Activated CD8-positive, alpha-beta memory T cell treated with anti-CD3 and anti-CD28 coated beads, Interleukin-2, amount 50 U/mL, for 1 hour (primary cell): ENCODE results near the gene PPP4C.
"Not testable (repeated sequence)": the region's sequence is repeated elsewhere in the genome, so short reads cannot be mapped to it uniquely, and the experiment has no call there.

Source experiments
- DNase-seq: peaks from one replicate; pipeline ENCODE4 v3.0.0-alpha.2; 2020; ENCODE audit errors: extremely low read depth

The PPP4C gene

DNA sequence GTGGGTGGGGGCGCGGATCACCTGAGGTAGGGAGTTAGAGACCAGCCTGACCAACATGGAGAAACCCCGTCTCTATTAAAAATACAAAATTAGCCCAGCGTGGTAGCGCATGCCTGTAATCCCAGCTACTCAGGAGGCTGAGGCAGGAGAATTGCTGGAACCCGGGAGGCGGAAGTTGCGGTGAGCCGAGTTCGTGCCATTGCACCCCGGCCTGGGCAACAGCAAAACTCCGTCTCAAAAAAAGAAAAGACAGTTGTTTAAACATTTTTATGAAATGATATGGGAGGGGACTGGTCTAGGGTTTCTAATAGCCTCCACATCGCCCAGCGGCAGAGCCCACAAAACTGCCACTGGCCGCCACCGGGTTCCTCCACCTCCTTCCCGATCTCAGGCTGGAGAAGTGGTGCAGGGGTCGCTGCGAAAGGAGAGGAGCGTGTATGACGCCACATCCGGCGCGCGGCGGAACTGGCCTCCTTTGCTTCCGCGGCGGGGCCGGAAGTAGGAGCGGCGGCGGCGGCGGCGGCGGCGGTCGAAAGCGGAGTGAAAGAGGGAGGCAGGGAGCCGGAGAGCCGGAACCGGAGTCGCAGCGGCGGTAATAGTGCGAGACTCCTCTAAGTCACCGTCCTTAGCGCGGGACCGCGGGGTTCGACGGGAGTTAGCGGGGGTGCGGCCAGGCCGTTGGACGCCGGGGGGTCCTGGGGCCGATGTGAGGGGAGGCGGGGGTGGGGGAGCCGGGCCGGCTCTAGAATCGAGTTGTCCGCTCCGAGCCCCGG is at the start of gene PPP4C:
Gene PPP4C, plus strand, starts transcription at position 492 of the 773 bp plus-strand sequence. CDS start 384 bp downstream, outside the sequence.
- peak; percentile 64 for DNase-seq

DNA sequence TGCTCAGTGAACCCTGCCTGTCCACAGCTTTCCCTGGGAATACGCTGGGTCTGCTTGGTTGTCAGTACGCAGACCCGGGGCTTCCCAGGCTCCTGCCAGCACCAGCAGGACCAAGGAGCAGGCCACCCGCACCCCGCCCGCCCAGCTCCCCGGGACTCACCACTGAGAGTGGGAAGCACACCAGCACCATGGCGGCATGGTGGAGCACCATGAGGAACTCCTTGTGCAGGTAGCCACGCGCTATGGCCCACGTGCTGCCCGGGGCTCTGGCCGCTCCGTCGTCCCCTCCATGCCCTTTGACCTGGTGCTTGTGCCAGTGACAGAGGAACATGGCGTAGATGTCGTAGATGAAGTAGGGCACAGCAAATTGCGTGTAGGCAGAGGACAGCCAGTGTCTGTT is 49.3 kb upstream of the PPP4C start:
- no peak for DNase-seq

DNA sequence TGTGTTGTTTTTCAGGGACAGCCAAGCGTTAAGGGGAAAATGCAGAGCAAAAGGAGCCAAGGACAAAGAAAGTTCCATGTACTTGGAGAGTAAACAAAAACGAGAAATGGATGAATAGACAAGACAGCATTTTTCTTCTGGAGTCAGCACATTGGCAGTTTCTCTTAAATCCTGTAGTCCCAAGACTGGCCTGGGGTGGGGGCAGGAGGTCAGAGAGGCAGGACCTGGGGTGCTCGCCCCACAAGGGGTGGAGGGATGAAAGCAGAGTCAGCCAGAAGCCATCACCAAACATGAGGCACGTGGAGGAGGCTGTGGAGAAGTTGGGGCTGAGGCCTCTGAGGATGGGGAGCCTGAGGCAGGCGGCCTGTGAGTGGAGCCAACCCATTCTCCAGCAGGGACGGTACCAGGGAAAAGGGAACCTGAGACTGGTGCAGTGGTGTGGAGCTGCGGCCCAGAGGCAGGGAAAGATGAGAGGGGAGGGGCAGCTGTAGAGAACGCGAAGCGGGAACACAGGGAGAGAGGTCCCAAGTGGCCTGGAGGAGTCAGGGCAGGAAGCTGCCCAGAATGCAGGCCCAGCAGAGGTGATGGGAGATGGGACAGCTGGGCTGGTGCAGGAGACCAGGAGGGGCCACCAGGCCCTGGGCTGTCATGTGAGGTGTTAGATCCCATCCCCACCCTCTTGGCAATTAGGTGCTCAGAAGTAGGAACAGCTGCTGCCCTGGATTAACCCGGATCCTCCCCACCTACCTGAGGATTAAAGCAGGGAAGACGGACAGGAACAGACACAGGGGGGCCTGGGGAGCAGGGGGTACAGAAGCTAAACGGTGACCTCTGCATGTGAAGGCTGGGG is 48.0 kb upstream of the PPP4C start:
- DNase-seq: no peak

DNA sequence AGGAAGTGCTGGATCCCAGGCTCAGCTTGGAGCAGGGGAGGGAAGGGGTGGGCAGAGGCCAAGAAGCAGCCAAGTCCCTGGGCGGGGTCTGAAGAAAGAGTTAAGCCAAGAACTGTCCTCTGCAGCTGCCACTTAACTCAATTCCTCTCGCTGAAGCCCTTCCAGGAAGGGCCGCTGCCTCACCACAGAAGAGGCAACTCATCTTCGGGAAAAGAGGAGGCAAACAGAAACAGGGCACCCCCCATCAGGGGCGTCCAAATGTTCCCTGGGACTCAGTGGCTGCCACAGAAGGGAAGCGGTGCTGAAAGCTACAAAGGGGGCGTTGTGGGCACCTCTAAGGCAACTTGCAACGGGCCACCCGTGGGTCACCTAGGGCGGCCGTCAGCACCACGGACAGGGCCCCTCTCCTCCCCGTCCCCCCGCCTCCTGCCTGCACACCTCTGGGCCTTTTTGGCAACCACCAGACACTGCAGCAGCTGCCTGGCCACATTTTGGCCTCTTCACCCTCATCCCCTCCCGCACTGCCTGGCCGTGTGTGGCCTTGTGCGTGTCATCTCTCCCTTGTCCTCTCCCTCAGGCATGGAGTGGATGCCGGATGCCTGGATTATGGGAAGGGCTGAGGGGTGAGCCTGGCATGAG is 47.2 kb upstream of the PPP4C start:
- no peak for DNase-seq

DNA sequence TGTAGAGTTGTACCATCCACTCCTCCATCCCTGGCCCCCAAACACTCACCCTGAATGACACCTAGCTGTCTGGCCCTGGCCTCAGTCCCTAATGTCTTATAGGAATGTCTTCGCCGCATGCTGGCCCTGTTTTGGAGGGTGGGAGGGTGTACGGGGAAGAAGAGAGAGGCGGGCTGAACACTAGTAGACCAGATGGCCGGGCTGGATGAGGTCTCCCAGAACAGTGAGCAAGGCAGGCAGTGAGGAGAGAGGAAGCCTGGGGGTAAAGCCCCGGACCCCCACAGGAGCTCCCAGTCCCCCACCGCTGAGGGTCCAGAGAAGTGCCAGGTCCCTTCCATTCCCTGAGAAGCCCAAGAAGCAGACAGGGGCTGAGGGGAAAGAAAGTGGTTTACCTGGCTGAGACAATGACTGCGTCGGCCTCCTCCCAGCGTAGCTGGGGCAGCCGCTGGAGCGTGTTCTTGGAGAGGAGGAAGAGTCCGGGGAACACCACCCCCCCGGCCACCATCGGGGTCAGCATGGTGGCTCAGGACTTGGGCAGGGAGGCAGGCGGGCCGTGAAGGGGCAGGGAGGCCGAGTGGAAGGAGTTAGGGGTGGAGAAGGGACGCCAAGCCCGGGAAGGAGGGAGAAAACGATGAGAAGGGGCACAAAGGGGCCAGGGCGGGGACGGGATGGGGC is 45.6 kb upstream of the PPP4C start:
- DNase-seq: no peak

DNA sequence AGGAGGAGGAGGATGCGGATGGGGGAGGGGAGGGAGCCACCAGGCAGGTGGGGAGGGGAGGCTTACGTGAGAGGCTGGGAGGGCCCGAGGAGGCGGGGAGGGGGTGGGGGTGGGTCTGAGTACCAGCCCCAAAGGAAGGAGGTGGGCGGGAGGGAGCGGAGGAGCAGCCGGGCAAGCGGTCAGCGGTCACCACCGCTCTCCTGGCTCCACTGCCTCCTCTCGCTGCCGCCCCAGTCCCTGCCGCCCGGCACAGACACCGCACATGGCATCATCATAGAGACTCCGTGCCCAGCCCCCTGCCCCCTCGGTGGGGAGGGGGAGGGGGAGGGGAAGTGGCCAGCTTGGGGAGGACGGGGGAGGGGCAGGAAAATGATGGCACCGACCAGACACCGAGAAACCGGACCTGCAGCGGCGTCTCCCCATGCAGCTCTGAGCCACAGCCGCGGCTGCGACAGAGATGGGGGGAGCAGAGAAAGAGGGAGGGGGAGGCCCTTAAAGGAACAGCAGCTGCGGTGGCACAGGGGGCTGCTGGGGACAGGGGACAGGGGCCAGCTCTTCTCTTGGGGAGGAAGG is 44.9 kb upstream of the PPP4C start, which contains the start of gene TLCD3B:
Gene TLCD3B, minus strand, starts transcription at position 431 of the 573 bp plus-strand sequence. CDS start 744 bp downstream, outside the sequence.
- no peak for DNase-seq

DNA sequence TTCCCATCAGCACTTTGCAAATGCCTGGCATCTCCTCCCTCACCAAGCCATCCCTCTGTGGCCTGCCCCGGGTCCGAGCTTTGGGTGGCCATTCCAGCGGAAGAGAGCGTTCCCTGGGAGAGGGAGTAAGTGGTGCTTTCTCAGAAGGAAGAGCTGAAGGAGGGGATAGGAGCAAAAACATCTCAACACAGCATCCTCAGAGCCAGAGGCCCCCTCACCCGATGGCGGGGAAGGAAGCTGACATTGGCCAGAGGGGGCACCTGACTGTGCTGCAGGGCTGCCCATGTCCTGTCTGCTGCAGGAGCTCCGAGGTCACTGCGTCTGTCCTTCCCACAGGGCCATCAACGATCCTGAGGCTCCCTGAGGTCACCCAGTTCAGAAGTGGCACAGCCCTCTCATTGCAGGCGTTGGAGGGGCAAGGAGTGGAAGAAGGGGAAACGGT is 44.3 kb upstream of the PPP4C start:
- DNase-seq: no peak

DNA sequence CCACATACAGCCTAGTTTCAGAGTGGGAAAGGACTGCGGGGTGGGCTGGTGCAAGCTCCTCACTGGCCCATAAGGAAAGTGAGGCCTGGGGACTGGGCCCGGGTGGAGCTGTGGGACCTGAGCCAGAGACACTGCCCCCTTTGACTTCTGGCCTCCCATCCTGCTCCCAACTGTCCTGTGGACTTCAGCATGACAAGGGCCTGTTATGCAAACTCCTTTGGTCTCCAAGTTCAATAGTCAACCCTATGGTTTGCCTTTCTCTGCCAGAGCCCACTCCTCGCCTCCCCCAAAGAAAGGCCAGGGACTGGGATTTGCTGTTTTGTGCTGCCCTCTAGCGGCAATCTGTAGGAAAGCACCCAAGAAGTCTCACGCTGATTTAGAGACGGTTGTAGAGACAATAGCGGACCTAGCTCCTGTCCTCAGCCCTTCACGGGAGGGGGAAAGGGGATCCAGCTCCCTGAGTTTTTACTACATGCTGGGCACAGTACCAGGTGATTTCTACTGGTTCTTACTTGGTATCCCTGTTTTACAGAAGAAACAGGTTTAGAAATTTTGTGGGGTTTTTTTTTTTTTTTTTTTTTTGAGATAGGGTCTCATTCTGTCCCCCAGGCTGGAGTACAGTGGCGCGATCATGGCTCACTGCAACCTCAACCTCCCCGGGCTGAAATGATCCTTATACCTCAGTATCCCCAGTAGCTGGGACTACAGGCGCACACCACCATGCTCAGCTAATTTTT is 43.5 kb upstream of the PPP4C start:
- DNase-seq: no peak

DNA sequence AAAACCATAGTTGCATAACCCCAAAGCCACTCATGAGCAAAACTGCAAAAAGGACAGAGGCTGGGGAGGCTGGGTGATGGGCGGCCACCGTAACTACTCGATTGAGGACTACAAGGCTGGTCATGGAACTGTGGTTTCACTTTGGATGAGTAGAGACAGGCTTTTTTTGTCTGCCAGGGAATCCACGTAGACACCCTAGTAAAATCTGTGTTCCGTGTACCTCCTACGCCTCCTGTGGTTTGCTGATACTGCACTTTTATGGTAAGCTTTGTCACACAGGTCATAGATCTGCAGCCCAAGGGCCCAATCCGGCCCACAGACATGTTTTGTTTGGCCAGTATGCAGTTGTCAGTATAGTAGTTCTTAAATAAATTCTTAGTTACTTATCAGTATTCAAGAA is 42.5 kb upstream of the PPP4C start:
- no peak for DNase-seq

DNA sequence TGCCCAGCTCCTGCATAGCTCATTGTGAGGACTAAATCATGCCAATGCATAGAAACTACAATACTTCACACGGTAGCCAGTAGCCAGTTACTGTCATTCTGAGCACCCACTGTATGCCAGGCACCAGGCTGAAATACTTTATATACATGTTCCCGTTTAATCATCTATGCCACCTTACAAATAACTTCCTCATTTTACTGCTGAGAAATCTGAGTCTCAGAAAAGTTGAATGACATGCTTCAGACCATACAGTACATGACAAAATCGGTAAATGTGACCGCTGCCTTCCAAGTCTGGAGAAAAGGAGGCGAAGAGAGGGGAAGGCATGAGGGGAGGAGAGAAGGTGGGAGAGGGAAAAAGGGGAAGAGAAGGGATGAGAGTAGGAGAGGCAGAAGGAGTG is 35.6 kb upstream of the PPP4C start:
- no peak for DNase-seq

DNA sequence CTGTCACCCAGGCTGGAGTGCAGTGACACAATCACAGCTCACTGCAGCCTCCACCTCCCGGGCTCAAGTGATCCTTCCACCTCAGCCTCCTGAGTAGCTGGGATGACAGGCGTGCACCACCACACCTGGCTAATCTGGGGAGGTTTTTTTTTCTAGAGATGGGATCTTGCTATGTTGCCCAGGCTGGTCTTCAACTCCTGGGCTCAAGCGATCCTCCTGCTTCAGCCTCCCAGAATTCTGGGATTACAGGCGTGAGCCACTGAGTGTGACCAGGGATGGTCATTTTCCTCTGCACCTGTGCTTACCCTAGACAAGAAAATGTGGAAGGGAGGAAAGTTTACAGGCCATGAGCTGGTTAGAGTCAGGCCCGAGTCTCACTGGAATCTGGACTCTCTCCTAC is 35.1 kb upstream of the PPP4C start:
- not testable (repeated sequence) for DNase-seq

DNA sequence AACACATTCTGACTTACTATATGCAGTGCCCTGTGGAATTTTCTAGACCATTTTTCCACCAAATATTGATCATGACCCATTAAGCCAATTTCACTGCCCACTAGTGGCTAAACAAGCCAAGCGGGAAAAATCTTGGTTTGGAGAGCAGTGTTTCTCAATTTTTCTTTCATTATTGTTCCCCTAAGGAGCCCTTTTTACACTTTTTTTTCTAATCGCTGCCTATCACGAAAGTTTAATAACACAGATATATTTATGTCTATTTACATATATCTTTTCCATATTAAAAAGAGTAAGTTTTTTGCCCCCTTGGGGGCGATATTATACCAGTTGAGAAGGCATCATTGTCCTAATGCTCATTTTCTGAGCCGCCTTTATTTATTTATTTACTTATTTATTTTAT is 34.0 kb upstream of the PPP4C start:
- no peak for DNase-seq

DNA sequence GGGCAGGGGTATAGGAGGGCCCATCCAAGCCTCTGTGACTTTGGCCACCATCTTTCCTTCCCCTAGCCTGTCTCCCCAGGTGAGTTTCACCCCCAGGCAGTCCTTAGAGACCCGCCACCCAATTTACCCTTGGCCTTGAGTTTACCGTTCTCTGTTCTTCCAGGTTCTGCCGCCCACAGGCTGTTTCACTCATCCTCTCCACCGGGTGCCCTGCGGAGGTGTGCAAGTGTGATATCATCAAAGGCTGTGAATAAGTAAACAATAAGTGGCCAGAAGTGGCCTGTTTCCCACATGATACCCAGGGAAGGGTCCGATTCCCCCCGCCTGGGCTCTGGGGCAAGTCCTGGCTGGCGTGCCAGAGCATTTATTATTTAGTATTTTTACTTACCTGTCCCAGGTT is 29.6 kb upstream of the PPP4C start:
- DNase-seq: no peak

DNA sequence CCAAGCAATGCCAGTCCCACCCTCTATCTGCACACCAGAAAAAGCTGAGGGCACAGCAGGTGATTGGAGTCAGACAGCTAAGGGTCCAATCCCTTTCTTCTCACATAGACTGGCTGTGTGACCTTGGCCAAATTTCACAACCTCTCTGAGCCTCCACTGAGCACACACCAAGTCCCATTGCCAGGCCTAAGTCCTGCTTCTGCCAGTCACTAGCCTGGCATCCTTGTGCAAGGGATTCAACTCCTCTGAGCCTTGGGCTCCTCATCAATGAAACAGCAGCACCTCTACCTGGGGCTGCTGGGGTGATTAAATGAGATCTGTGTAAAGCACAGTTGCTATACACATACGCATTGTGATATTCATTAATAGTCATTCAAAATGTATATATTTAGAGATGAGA is 29.2 kb upstream of the PPP4C start:
- no peak for DNase-seq

DNA sequence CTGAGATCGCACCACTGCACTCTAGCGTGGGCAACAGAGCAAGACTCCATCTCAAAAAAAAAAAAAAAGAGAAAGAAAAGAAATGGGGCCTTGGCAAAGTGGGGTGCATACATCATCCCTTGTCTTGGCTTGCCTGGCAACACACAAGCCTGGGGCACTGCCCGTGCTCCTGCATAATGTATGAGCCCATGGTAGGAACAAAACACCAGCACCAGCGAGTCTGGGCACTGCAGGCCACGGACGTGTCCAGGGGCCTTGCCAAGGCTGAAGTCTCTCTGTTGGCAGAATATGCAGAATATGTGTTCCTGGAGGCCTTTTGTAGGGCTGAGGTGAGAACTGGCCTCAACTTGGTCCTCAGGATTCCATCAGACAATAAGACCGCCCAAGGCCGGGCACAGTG is 25.9 kb upstream of the PPP4C start:
- DNase-seq: no peak

DNA sequence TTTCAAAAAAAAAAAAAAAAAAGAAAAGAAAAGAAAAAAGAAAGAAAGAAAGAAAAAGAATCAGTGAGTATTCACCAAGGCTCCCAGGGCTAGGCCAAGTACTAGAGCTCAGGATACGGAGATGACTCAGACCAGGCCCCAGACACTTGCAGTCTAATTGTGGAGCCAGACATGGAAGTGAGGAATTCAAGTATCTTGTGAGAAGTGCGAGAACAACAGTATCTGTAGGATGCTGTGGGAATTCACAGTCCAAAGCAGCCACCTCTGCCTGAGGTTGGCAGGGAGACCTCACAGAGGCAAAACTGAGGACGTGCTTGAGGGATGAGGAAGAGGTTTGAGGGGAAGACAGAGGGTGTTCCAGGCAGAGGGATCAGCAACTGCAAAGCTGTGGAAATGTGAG is 24.3 kb upstream of the PPP4C start:
- no peak for DNase-seq

DNA sequence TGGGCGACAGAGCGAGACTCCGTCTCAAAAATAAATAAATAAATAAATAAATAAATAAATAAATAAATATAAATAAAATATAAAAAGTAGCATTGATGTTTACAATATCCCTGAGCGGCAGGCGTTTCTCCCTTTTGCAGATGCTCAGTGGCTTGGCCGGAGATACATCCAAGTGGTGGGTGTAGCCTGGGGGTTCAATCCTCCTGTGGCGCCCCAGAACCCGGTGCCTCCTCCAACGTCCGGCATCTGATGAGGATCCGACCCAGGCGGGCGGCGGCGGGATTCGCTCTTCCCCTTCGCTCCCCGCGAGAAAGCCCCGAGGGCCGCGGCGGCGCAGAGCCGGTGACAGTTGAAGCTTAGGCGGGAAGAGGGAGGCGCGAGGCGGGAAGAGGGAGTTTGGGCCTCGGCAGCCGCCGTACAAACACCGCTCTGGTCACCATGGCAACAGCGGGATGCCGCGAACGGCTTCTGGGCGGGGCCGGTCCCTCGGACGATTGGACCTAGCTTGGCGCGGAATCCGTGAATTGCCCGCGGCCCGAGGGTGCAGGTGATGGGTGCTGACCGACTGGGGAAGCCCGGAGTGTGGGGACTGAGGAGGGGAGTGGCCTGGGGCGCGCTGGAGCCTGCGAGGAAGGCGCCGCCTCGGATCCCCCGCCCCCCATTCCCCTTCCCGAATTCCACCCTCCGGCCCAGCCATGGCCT is 23.0 kb upstream of the PPP4C start:
- DNase-seq: peak; percentile 71

DNA sequence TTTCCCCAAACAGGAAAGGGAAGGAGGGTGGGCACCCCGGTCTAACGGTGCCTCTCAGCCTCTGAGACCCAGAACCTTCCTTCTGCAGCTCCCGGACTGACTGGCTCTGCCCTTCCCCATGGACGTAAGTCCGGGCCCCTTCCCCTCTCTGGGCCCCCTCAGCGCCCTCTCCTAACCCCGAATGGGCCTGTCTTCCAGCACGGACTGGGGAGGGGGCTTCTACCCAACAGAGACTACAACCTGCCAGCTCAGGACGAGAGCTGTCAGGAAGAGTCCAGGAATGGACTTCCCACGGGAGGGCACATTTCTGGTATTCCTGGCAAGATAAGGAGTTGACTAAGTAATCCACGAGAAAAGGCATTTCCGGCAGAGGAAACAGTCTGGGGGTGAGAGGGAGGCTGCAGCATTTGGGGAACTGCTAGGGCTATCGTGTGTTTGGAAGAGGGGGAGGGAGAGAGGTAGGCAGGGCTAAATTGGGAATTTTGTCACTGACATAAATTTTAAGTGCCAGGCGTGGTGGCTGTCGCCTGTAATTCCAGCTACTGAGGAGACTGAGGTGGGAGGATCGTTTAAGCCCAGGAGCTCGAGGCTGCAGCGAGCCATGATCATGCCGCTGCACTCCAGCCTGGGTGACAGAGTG is 22.3 kb upstream of the PPP4C start:
- DNase-seq: no peak

DNA sequence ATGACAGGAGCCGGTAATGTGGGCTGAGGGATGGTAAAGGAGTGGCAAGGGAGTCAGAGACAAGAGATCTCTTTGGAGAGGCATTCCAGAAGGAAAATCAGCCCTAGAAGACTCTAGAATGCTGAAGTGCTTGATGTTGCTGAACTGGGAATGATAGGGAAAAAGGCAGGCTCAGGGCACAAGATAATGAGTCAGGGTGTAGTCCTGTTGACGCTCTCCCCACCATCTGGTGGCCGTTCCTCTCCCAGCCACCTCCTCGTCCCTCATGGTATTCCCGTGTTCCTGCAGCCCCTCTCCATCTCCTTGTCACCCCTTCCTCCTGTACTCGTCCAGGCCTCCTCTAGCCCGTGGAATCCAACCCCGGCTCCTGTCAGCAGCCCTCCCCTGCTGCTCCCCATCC is 21.3 kb upstream of the PPP4C start:
- DNase-seq: no peak
